Vein endothelial cell (primary cell): ENCODE results near the gene CHST8. TPM values are rescaled to one million over a fixed set of nuclear protein-coding genes. Genes with fewer than 3 reads are reported as not detected.

Experiments
- total RNA-seq: library from RNA; depleted of rRNA; stranded (reverse); fragments of >200 nt; gene quantifications from 2 replicates; pipeline ENCODE4 v1.2.3, GENCODE V29; 2012

Gene CHST8
- total RNA-seq = 0.29 TPM in 1 of 2 replicates, not detected in the other

DNA sequence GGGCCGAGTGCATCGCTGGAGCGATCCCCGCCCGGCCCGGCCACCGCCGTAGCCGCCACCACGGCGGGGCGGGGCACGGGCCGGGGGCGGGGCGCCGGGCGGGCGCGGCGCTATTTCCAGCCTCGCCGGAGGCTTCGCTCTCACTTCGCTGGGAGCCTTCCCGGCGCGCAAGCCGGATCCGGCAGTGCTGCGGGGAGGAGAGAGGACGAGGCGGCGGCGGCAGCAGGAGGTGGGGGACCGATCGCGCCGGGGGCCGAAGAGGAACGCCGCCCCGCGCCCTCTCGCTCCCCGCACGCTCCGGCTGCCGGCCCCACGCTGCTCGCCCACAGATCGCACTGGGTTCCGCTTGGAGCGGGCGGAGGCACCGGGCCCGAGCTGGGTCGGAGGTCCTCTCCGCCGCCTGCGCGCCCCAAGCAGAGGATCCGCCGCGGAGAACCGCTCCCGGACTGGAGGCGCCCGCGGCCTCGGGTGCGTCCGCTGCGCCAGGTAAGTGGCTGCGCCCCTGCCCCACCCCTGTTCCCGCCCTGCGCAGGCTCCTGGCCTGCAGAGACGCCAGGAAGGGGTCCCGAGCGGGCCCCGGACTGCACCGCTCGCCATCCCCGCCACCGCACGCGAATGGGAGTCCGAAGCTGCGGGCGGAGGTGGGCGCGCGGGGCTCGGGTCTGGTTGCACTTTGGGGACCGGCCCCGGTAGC is at the start of gene CHST8:
CHST8 (plus strand) TSS at position 143 of the 694 bp plus-strand sequence. CDS start 67,309 bp downstream, outside the sequence.

GRCh38 chr19:33796164-33796875 is 174.6 kb downstream of the CHST8 start, which contains the start of gene KCTD15:
Gene KCTD15 (plus strand): TSS chr19:33796870. CDS start chr19:33800455, 3,585 bp downstream.

Other genes with a start within 250 kb of the CHST8 start
- 23.2 and 26.5 TPM in 2 replicates for gene CEBPG, start 248.2 kb upstream of the CHST8 start, total RNA-seq
- gene PEPD, start 100.2 kb upstream of the CHST8 start, total RNA-seq = 69.4 and 73.5 TPM in 2 replicates
- 93.1 and 97.4 TPM in 2 replicates for gene KCTD15, start 174.9 kb downstream of the CHST8 start, total RNA-seq